ENCODE data around the gene TMEM108. TPM values are rescaled to one million over a fixed set of nuclear protein-coding genes. Genes with fewer than 3 reads are reported as not detected.

The TMEM108 gene
- total RNA-seq, 6 experiments from 2014 or later: not detected

GRCh38 chr3:133162670-133163305 lies 124.6 kb downstream of the TMEM108 start:
- peaks cover 9% of the 10 kb centered on the region for H3K9me3 Mint-ChIP-seq
- DNase-seq: no peak
- H3K36me3 Mint-ChIP-seq (ENCODE audit: low read depth): no peaks in the 10 kb centered on the region
- no peak overlapping the region for H3K27ac Mint-ChIP-seq
- no peak for TF ChIP-seq CTCF (IDR thresholded peaks at IDR 0.05)
- H3K4me1 Mint-ChIP-seq (ENCODE audit: low read depth): no peaks in the 10 kb centered on the region
- no peak overlapping the region for H3K4me3 Mint-ChIP-seq
- no peaks in the 10 kb centered on the region for H3K27me3 Mint-ChIP-seq (ENCODE audit: insufficient read depth)

- DNase-seq: no peak
- Mint-ChIP-seq H3K27me3 (ENCODE audit: insufficient read depth) (no peaks in the 10 kb centered on the region; the same call in 1 of the 2 replicates), H3K4me3 (no peak overlapping the region), H3K4me1 (ENCODE audit: low read depth) (no peaks in the 10 kb centered on the region), H3K36me3 (ENCODE audit: low read depth) (no peaks in the 10 kb centered on the region), H3K27ac (no peak overlapping the region), H3K9me3 (peaks cover 15% of the 10 kb centered on the region)
- no peak for TF ChIP-seq CTCF (IDR thresholded peaks at IDR 0.05)
These were observed 129.3 kb downstream of the TMEM108 start for GRCh38 chr3:133167340-133168024.

- Mint-ChIP-seq H3K27me3 (ENCODE audit: insufficient read depth) (peaks cover 3% of the 10 kb centered on the region), H3K4me3 (no peak overlapping the region), H3K27ac (no peak overlapping the region), H3K36me3 (ENCODE audit: low read depth) (no peaks in the 10 kb centered on the region), H3K9me3 (peaks cover 15% of the 10 kb centered on the region), H3K4me1 (ENCODE audit: low read depth) (no peaks in the 10 kb centered on the region)
- DNase-seq: no peak
- TF ChIP-seq CTCF (IDR thresholded peaks at IDR 0.05): peak; percentile 36; the same call in 1 of the 2 replicates
These were observed 129.8 kb downstream of the TMEM108 start for GRCh38 chr3:133168025-133168401.

- Mint-ChIP-seq H3K27ac (no peak overlapping the region), H3K4me3 (no peak overlapping the region), H3K9me3 (peaks cover 15% of the 10 kb centered on the region), H3K4me1 (ENCODE audit: low read depth) (no peaks in the 10 kb centered on the region), H3K27me3 (ENCODE audit: insufficient read depth) (peaks cover 3% of the 10 kb centered on the region), H3K36me3 (ENCODE audit: low read depth) (no peaks in the 10 kb centered on the region)
- no peak for TF ChIP-seq CTCF (IDR thresholded peaks at IDR 0.05)
- DNase-seq: no peak
These were observed 131.3 kb downstream of the TMEM108 start for GRCh38 chr3:133169331-133170068.

- no peaks in the 10 kb centered on the region for H3K36me3 Mint-ChIP-seq (ENCODE audit: low read depth)
- peaks cover 3% of the 10 kb centered on the region for H3K27me3 Mint-ChIP-seq (ENCODE audit: insufficient read depth)
- no peak for DNase-seq
- H3K27ac Mint-ChIP-seq: no peak overlapping the region
- TF ChIP-seq CTCF (IDR thresholded peaks at IDR 0.05): no peak
- no peak overlapping the region for H3K4me3 Mint-ChIP-seq
- peaks cover 20% of the 10 kb centered on the region for H3K9me3 Mint-ChIP-seq
- no peaks in the 10 kb centered on the region for H3K4me1 Mint-ChIP-seq (ENCODE audit: low read depth)
These were observed 133.6 kb downstream of the TMEM108 start for GRCh38 chr3:133171831-133172230.

Measured in HFFc6 (cell line).